ENCODE data around the gene FAAP20. TPM values are rescaled to one million over a fixed set of nuclear protein-coding genes. Genes with fewer than 3 reads are reported as not detected.

FAAP20 gene
- total and polyA plus RNA-seq, 10 of the 15 experiments (the other 5 are each of a cell fraction or from before 2014, with no cell fraction given) = 0.79 to 91.8 (median 20.9) TPM

GRCh38 chr1:2230781-2231531 is 36.4 kb upstream of the FAAP20 start:
- ATAC-seq (no peak), FAIRE-seq (no peak), DNase-seq (ENCODE audit: low read depth, low spot score) (no peak)
- Histone ChIP-seq H3K27ac (ENCODE audit: control insufficient read depth, insufficient read depth) (no peak overlapping the region), H3K79me2 (ENCODE audit: control insufficient read depth, insufficient read depth, low read length) (peaks cover 65% of the 10 kb centered on the region), H3K9ac (ENCODE audit: control insufficient read depth, insufficient read depth, low read length) (0 out of 2 replicates have a peak overlapping the region, but pooled peaks have one; percentile 9), H3K4me2 (ENCODE audit: control insufficient read depth, insufficient read depth) (peak overlapping the region; percentile 97), H3K36me3 (ENCODE audit: control insufficient read depth in 2 of 2, insufficient read depth in 2 of 2, low read length in 1 of 2) (no peaks in the 10 kb centered on the region; a peak in 1 of 4 replicates), H3K4me3 (peak overlapping the region; percentile 82), H3K4me1 (ENCODE audit: control insufficient read depth, insufficient read depth, low read length) (peaks cover 34% of the 10 kb centered on the region), H3K9me3 (replicated peaks; ENCODE audit: control insufficient read depth, insufficient read depth, low read length) (no peaks in the 10 kb centered on the region), H3K27me3 (replicated peaks in 1 of 2; ENCODE audit: control insufficient read depth in 2 of 2, insufficient read depth in 2 of 2, low read length in 1 of 2) (no peaks in the 10 kb centered on the region), H4K20me1 (ENCODE audit: control insufficient read depth, insufficient read depth) (0 out of 2 replicates have a peak, but pooled peaks cover 8% of the 10 kb centered on the region), H2AFZ (ENCODE audit: control insufficient read depth, low read depth, low read length) (no peak overlapping the region)
- 40% methylated on average over 30 of the region's 30 CpGs for WGBS (ENCODE audit: insufficient coverage, insufficient replicate concordance, low lambda C conversion rate, missing lambda C conversion rate)
- intact Hi-C loops (cut with micrococcal nuclease; ENCODE audit: unreplicated experiment) = loop anchor here (10.0 kb wide), 1 partner anchor 64 kb away; no protein-coding TSS in a partner anchor
- SMC1A ChIA-PET (ENCODE audit: uncharacterized antibody, unreplicated experiment) = no interaction called here
- CTCF ChIA-PET = interaction anchor here (1.4 kb wide), 1 partner anchor 56 kb away, joined by 3 read pairs; no protein-coding TSS in a partner anchor
- in situ Hi-C loops (cut with MboI) = no loop called here
- POLR2A ChIA-PET = interaction anchor here (0.5 kb wide), 1 partner anchor 40 kb away, joined by 6 read pairs; no protein-coding TSS in a partner anchor
- RAD21 ChIA-PET (ENCODE audit: unreplicated experiment) = interaction anchor here (1.2 to 1.5 kb wide), 2 partner anchors 70 to 84 kb away, joined by 3 to 5 read pairs; no protein-coding TSS in a partner anchor
- no TSS peak for BruUV-seq (replicated peaks)
- no peak for TF ChIP-seq CBX3 (IDR thresholded peaks at IDR 0.05; ENCODE audit: borderline replicate concordance, low read depth)
- no peak for TF ChIP-seq ZBTB4 (CRISPR knock-in tag; IDR thresholded peaks at IDR 0.05)
- TF ChIP-seq PRDM15 (CRISPR knock-in tag; IDR thresholded peaks at IDR 0.05) = no peak
- peak in 1 of 2 experiments; percentile 42; a peak in 1 of 4 replicates for TF ChIP-seq BHLHE40 (IDR thresholded peaks at IDR 0.05; ENCODE audit: borderline replicate concordance in 1 of 2, low read depth in 2 of 2, low read length in 1 of 2)
- no peak for TF ChIP-seq EZH2 (IDR thresholded peaks at IDR 0.05; ENCODE audit: borderline replicate concordance, control insufficient read depth, low read depth, low read length)
- TF ChIP-seq, protein P1, sequence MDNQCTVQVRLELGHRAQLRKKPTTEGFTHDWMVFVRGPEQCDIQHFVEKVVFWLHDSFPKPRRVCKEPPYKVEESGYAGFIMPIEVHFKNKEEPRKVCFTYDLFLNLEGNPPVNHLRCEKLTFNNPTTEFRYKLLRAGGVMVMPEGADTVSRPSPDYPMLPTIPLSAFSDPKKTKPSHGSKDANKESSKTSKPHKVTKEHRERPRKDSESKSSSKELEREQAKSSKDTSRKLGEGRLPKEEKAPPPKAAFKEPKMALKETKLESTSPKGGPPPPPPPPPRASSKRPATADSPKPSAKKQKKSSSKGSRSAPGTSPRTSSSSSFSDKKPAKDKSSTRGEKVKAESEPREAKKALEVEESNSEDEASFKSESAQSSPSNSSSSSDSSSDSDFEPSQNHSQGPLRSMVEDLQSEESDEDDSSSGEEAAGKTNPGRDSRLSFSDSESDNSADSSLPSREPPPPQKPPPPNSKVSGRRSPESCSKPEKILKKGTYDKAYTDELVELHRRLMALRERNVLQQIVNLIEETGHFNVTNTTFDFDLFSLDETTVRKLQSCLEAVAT (IDR thresholded peaks at IDR 0.05) = no peak
- no peak for TF ChIP-seq ATF2 (IDR thresholded peaks at IDR 0.05; ENCODE audit: low read length)
- no peak for TF ChIP-seq NFYA (IDR thresholded peaks at IDR 0.05; ENCODE audit: borderline replicate concordance, low read depth, low read length)
- no peak for TF ChIP-seq TARDBP (IDR thresholded peaks at IDR 0.05; ENCODE audit: borderline replicate concordance)
- TF ChIP-seq, protein P2, sequence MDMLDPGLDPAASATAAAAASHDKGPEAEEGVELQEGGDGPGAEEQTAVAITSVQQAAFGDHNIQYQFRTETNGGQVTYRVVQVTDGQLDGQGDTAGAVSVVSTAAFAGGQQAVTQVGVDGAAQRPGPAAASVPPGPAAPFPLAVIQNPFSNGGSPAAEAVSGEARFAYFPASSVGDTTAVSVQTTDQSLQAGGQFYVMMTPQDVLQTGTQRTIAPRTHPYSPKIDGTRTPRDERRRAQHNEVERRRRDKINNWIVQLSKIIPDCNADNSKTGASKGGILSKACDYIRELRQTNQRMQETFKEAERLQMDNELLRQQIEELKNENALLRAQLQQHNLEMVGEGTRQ (IDR thresholded peaks at IDR 0.05; ENCODE audit: borderline replicate concordance, low read depth, low read length) = no peak

Data from GM12878 (cell line).